H1 (cell line): Measurements from ENCODE around the gene PMEPA1. TPM values are rescaled to one million over a fixed set of nuclear protein-coding genes. Genes with fewer than 3 reads are reported as not detected.

Source experiments
- CTCF ChIA-PET: fragments of 300-600 bp; sonication (Branson Sonifier 250); formaldehyde crosslinking; loops from one replicate; lab custom pipeline; 2021; ENCODE audit not compliant: partially characterized antibody; lab: Charles Lee
- POLR2A ChIA-PET: fragments of 300-600 bp; sonication (Branson Sonifier 250); formaldehyde crosslinking; loops from one replicate; lab custom pipeline; 2021; ENCODE audit warnings: inconsistent platforms; ENCODE audit not compliant: partially characterized antibody; lab: Charles Lee
- DNase-seq, 2 experiments: peaks; one replicate each; pipeline versions ENCODE4 v3.0.0 to v3.0.0-alpha.2; 2010 to 2022; ENCODE audit warnings: low spot score in 2 of 2, low read depth in 1 of 2, mixed read lengths in 1 of 2
- FAIRE-seq: peaks from 2 replicates; lab custom pipeline; 2011; peaks lifted over from hg19 to GRCh38; lab: Jason Lieb, UNC
- H2AFZ ChIP-seq: 2 replicates; pipeline ENCODE4 v1.8.1; 2012; ENCODE audit warnings: low read length, inconsistent platforms
- H2AK5ac ChIP-seq: 2 replicates; pipeline ENCODE4 v1.6.1; 2013; ENCODE audit warnings: low read depth, low read length
- H2BK120ac ChIP-seq: replicated peaks from 2 replicates; pipeline ENCODE3; 2013; ENCODE audit warnings: low read depth, low read length, inconsistent platforms
- H2BK12ac ChIP-seq: 2 replicates; pipeline ENCODE4 v1.6.1; 2013; ENCODE audit warnings: low read depth, low read length
- H2BK15ac ChIP-seq: 2 replicates; pipeline ENCODE4 v1.6.1; 2013; ENCODE audit warnings: low read length
- H2BK20ac ChIP-seq: 2 replicates; pipeline ENCODE4 v1.6.1; 2013; ENCODE audit warnings: low read length
- H2BK5ac ChIP-seq: 2 replicates; pipeline ENCODE4 v1.6.1; 2013; ENCODE audit warnings: low read depth, low read length
- H3K14ac ChIP-seq: 2 replicates; pipeline ENCODE4 v1.6.1; 2013; ENCODE audit warnings: inconsistent platforms; ENCODE audit not compliant: insufficient read length
- H3K18ac ChIP-seq: 2 replicates; pipeline ENCODE4 v1.6.1; 2013; ENCODE audit warnings: low read length; ENCODE audit errors: extremely low read depth
- H3K23ac ChIP-seq: 2 replicates; pipeline ENCODE4 v1.6.1; 2013; ENCODE audit warnings: inconsistent platforms; ENCODE audit not compliant: insufficient read length
- H3K23me2 ChIP-seq: 2 replicates; pipeline ENCODE4 v1.6.1; 2013; ENCODE audit warnings: low read depth, low read length
- H3K27ac ChIP-seq: 2 replicates; pipeline ENCODE4 v1.6.1; 2011; ENCODE audit warnings: low read depth, low read length, inconsistent platforms
- H3K27me3 ChIP-seq, 4 experiments: replicated peaks in 1 of 4; 1 replicate in 1 of 4; 2 replicates in 3 of 4; pipeline versions ENCODE4 v1.6.1 to v1.8.1; 2011 to 2013; ENCODE audit warnings: low read length in 3 of 4, mild to moderate bottlenecking in 3 of 4, inconsistent platforms in 2 of 4, mixed read lengths in 2 of 4, moderate library complexity in 1 of 4; ENCODE audit not compliant: control insufficient read depth in 3 of 4, insufficient read depth in 3 of 4; ENCODE audit errors: extremely low read depth in 1 of 4
- H3K36me3 ChIP-seq, 4 experiments: 2 replicates each; pipeline versions ENCODE4 v1.6.1 to v1.8.1; 2011 to 2013; ENCODE audit warnings: mild to moderate bottlenecking in 4 of 4, low read length in 3 of 4, moderate library complexity in 2 of 4, control low read depth in 1 of 4, inconsistent platforms in 1 of 4; ENCODE audit not compliant: insufficient read depth in 4 of 4, control insufficient read depth in 2 of 4
- H3K4ac ChIP-seq: replicated peaks from 2 replicates; pipeline ENCODE3; 2013; ENCODE audit warnings: low read length, low read depth, mixed read lengths, inconsistent platforms; ENCODE audit not compliant: insufficient read length
- H3K4me1 ChIP-seq, 4 experiments: replicated peaks in 1 of 4; 1 replicate in 1 of 4; 2 replicates in 3 of 4; pipeline versions ENCODE4 v1.6.1 to v1.8.1; 2011 to 2013; ENCODE audit warnings: low read length in 3 of 4, inconsistent platforms in 2 of 4, mixed read lengths in 1 of 4; ENCODE audit not compliant: insufficient read depth in 4 of 4, control insufficient read depth in 3 of 4
- H3K4me2 ChIP-seq, 2 experiments: 2 replicates each; pipeline versions ENCODE4 v1.6.1 to v1.8.1; 2011 to 2013; ENCODE audit warnings: low read depth in 2 of 2, low read length in 2 of 2, control low read depth in 1 of 2, inconsistent platforms in 1 of 2, mild to moderate bottlenecking in 1 of 2; ENCODE audit not compliant: insufficient read depth in 1 of 2
- H3K4me3 ChIP-seq, 4 experiments: fragments of 200-600, 300-600 bp in 1 of 4; sonication (generic), shearing (Covaris generic), sonication (Bioruptor Twin) in 1 of 4; 2 replicates each; pipeline versions ENCODE4 v1.5.1 to v1.8.1; 2011 to 2016; ENCODE audit warnings: low read length in 4 of 4, low read depth in 3 of 4, control low read depth in 2 of 4, inconsistent platforms in 2 of 4, mild to moderate bottlenecking in 2 of 4, mixed read lengths in 1 of 4, moderate library complexity in 1 of 4; ENCODE audit not compliant: insufficient read depth in 2 of 4; ENCODE audit errors: extremely low read depth in 1 of 4
- H3K56ac ChIP-seq: replicated peaks from 2 replicates; pipeline ENCODE3; 2013; ENCODE audit warnings: low read depth, mild to moderate bottlenecking, mixed read lengths, low read length, inconsistent platforms; ENCODE audit not compliant: insufficient read length
- H3K79me1 ChIP-seq: 2 replicates; pipeline ENCODE4 v1.6.1; 2013; ENCODE audit warnings: low read depth, low read length, control low read depth
- H3K79me2 ChIP-seq, 2 experiments: 2 replicates each; pipeline versions ENCODE4 v1.6.1 to v1.8.1; 2012 to 2013; ENCODE audit warnings: low read length in 2 of 2, mild to moderate bottlenecking in 2 of 2, inconsistent platforms in 1 of 2; ENCODE audit not compliant: insufficient read depth in 2 of 2, control insufficient read depth in 1 of 2
- H3K9ac ChIP-seq, 4 experiments: replicated peaks in 1 of 4; 1 replicate in 1 of 4; 2 replicates in 3 of 4; pipeline versions ENCODE4 v1.6.1 to v1.8.1; 2011 to 2013; ENCODE audit warnings: low read depth in 3 of 4, low read length in 3 of 4, control low read depth in 2 of 4, mild to moderate bottlenecking in 2 of 4, moderate library complexity in 2 of 4, inconsistent platforms in 1 of 4; ENCODE audit errors: extremely low read depth in 1 of 4
- H3K9me3 ChIP-seq, 2 experiments: 2 replicates each; pipeline versions ENCODE4 v1.6.1 to v1.8.1; 2012 to 2013; ENCODE audit warnings: mild to moderate bottlenecking in 2 of 2, moderate library complexity in 2 of 2, control low read depth in 1 of 2, inconsistent platforms in 1 of 2, low read depth in 1 of 2, low read length in 1 of 2, mixed read lengths in 1 of 2; ENCODE audit not compliant: insufficient read depth in 2 of 2
- H4K20me1 ChIP-seq, 2 experiments: replicated peaks in 1 of 2; 2 replicates each; pipeline versions ENCODE3 to v1.8.1; 2011 to 2013; ENCODE audit warnings: inconsistent platforms in 2 of 2, low read length in 2 of 2, mild to moderate bottlenecking in 1 of 2; ENCODE audit not compliant: insufficient read depth in 2 of 2, control insufficient read depth in 1 of 2
- H4K5ac ChIP-seq: 2 replicates; pipeline ENCODE4 v1.6.1; 2013; ENCODE audit warnings: low read length, low read depth, mixed read lengths, inconsistent platforms; ENCODE audit not compliant: insufficient read length
- H4K8ac ChIP-seq: 2 replicates; pipeline ENCODE4 v1.8.0; 2013; ENCODE audit warnings: mild to moderate bottlenecking, moderate library complexity, low read length, inconsistent platforms; ENCODE audit not compliant: insufficient read depth; ENCODE audit errors: extremely low read depth
- H4K91ac ChIP-seq: replicated peaks from 2 replicates; pipeline ENCODE3; 2013; ENCODE audit warnings: low read length, mixed read lengths, inconsistent platforms; ENCODE audit not compliant: insufficient read length
- CEBPB ChIP-seq: IDR thresholded peaks from 2 replicates; pipeline ENCODE4 v1.6.1; 2012; ENCODE audit warnings: low read depth, low read length
- HDAC2 ChIP-seq, 2 experiments: fragments of 300-600 bp in 1 of 2; sonication (generic) in 1 of 2; IDR thresholded peaks; 2 replicates each; pipeline ENCODE4 v1.6.1; 2011 to 2012; ENCODE audit warnings: low read depth in 2 of 2, low read length in 2 of 2, mild to moderate bottlenecking in 2 of 2, moderate library complexity in 2 of 2, borderline replicate concordance in 1 of 2, inconsistent platforms in 1 of 2
- WGBS, 2 experiments: shearing (Covaris generic) in 1 of 2; methylation state at CpG; one replicate each; pipeline versions ENCODE4 v1.1.6 to v1.1.7; 2013 to 2015; ENCODE audit warnings: low lambda C conversion rate in 2 of 2, mixed read lengths in 2 of 2, inconsistent platforms in 1 of 2, low coverage in 1 of 2, missing lambda C conversion rate in 1 of 2; ENCODE audit not compliant: insufficient replicate concordance in 2 of 2, insufficient coverage in 1 of 2, insufficient read length in 1 of 2; ENCODE audit errors: extremely low coverage in 1 of 2, missing lambda C conversion rate in 1 of 2; 5-methylcytosine and 5-hydroxymethylcytosine counted together
- polyA plus RNA-seq, 7 experiments: library from polyadenylated mRNA; depleted of rRNA in 3 of 7; stranded (reverse) in 5 of 7; unstranded in 2 of 7; fragments of >200 nt in 5 of 7; fragments of 200-250 nt in 2 of 7; gene quantifications; 1 replicate in 5 of 7; 2 replicates in 1 of 7; 4 replicates in 1 of 7; pipeline versions ENCODE4 v1.2.1 to v1.2.3, GENCODE V29; 2011 to 2013; ENCODE audit warnings: missing spikeins in 2 of 7, mixed read lengths in 2 of 7
- total RNA-seq: library from RNA; stranded (reverse); fragmentation: NEBNext Ultra II Directional; extraction: Animal tissue kit (Norgen Biotek cat#: 25700); gene quantifications from 2 replicates; pipeline ENCODE4 v1.2.1, GENCODE V29; 2021

PMEPA1 gene
- total and polyA plus RNA-seq, 2 of the 8 experiments (the other 6 are each of a cell fraction or from before 2014, with no cell fraction given), result 12.7 to 20.5 TPM

DNA sequence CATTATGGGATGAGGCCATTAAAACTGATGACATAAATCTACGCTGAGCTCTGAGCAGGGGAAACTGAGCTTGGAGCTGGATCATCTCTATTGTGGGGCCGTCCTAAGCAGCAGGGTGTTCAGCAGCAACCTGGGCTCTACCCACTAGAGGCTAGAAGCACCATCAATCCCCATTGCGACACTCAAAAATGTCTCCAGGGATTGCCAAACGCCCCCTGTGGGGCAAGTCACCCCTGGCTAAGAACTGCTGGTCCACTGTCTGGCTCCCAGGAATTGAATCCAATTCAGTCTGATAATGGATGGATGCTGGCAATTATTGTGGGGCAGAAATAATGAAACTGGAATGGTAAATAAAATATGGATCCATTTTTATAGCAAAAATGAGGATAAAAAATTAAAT is 38.2 kb downstream of the PMEPA1 start:
- FAIRE-seq, result no peak
- H2BK5ac ChIP-seq, result no peak overlapping the region
- no peak overlapping the region for H2BK15ac ChIP-seq
- no peak overlapping the region for H3K4ac ChIP-seq
- peaks cover 0 to 67% of the 10 kb centered on the region in 2 experiments; a peak in 2 of 4 replicates for H3K79me2 ChIP-seq
- no peak overlapping the region for H3K18ac ChIP-seq
- no peaks in the 10 kb centered on the region for H3K23me2 ChIP-seq
- no peak overlapping the region for H2AK5ac ChIP-seq
- no peaks in the 10 kb centered on the region for H3K36me3 ChIP-seq
- H4K20me1 ChIP-seq, result peaks cover 12 to 28% of the 10 kb centered on the region in 2 experiments
- CTCF ChIA-PET, result no interaction called here
- H3K4me3 ChIP-seq, result no peak overlapping the region
- H3K9ac ChIP-seq, result no peak overlapping the region
- H3K79me1 ChIP-seq, result peaks cover 23% of the 10 kb centered on the region
- H3K56ac ChIP-seq, result no peak overlapping the region
- H3K4me1 ChIP-seq, result peaks cover 0 to 19% (median 4%) of the 10 kb centered on the region in 4 experiments; a peak in 4 of 7 replicates
- H3K14ac ChIP-seq, result no peak overlapping the region
- H2BK12ac ChIP-seq, result no peak overlapping the region
- H3K4me2 ChIP-seq, result no peak overlapping the region
- no peak overlapping the region for H2BK20ac ChIP-seq
- no peak for DNase-seq
- TF ChIP-seq HDAC2 (IDR thresholded peaks at IDR 0.05; ENCODE audit: borderline replicate concordance in 1 of 2, low read depth in 2 of 2, low read length in 2 of 2), result no peak
- peak; percentile 51; the same call in 1 of the 2 replicates for TF ChIP-seq CEBPB
- H4K91ac ChIP-seq, result no peak overlapping the region
- H3K9me3 ChIP-seq, result no peaks in the 10 kb centered on the region
- H3K27ac ChIP-seq, result no peak overlapping the region
- 91% methylated on average over 4 of the region's 4 CpGs; no CpG with 5 or more reads in 1 of the 2 experiments for WGBS, 2 experiments
- no peak overlapping the region for H2BK120ac ChIP-seq
- H3K27me3 ChIP-seq, result no peaks in the 10 kb centered on the region
- H2AFZ ChIP-seq, result no peak overlapping the region
- no peak overlapping the region for H4K8ac ChIP-seq
- no peak overlapping the region for H4K5ac ChIP-seq
- POLR2A ChIA-PET, result interaction anchor here (0.6 kb wide), 1 partner anchor 31 kb away, joined by 3 read pairs; no protein-coding TSS in a partner anchor
- H3K23ac ChIP-seq, result no peak overlapping the region
